K562 (cell line): ENCODE results near the gene TRIM71. TPM values are rescaled to one million over a fixed set of nuclear protein-coding genes. Genes with fewer than 3 reads are reported as not detected.

Experiments used
- ATAC-seq: fragments of 200-7000 bp; cut with Tn5 transposase; 3 replicates; pipeline ENCODE4 v1.9.1; 2020; ENCODE audit warnings: moderate library complexity
- BruUV-seq: library from RNA; stranded (reverse); fragments of 400-500 nt; replicated peaks from 2 replicates; lab custom pipeline; 2021; lab: Mats Ljungman, UMichigan
- CTCF ChIA-PET: fragments of 300-600 bp; formaldehyde crosslinking; extraction: SDS; loops from one replicate; lab custom pipeline; 2021; ENCODE audit warnings: low intra/inter-chr PET ratio; lab: Yijun Ruan, JAX
- POLR2A ChIA-PET: fragments of 300-600, 350-650 bp; sonication (Branson Sonifier 250); formaldehyde crosslinking; extraction: SDS; loops from one replicate; lab custom pipeline; 2021; ENCODE audit warnings: antibody characterized with exemption, inconsistent platforms; lab: Yijun Ruan, JAX
- DNase-seq, 4 experiments: peaks; one replicate each; pipeline versions ENCODE4 v3.0.0 to v3.0.0-alpha.2; 2011 to 2018; ENCODE audit warnings: low spot score in 3 of 4, mixed read lengths in 3 of 4; ENCODE audit errors: extremely low read depth in 1 of 4
- FAIRE-seq: peaks from 2 replicates; lab custom pipeline; 2011; peaks lifted over from hg19 to GRCh38; lab: Jason Lieb, UNC
- H2AFZ ChIP-seq: 2 replicates; pipeline ENCODE4 v1.6.0; 2011; ENCODE audit warnings: low read depth, low read length, control low read depth, inconsistent platforms
- H3K27ac ChIP-seq: fragments of 200-600 bp; 3 replicates; pipeline ENCODE4 v1.8.0; 2011; ENCODE audit warnings: low read depth, mild to moderate bottlenecking, control low read depth, inconsistent platforms, low read length, moderate library complexity, mixed read lengths; ENCODE audit errors: extremely low read depth
- H3K27me3 ChIP-seq, 2 experiments: fragments of 300-600 bp in 1 of 2; 2 replicates in 1 of 2; 3 replicates in 1 of 2; pipeline versions ENCODE4 v1.6.0 to v1.8.0; 2011; ENCODE audit warnings: inconsistent platforms in 2 of 2, low read length in 2 of 2, mild to moderate bottlenecking in 1 of 2, mixed read lengths in 1 of 2, moderate library complexity in 1 of 2; ENCODE audit not compliant: control insufficient read depth in 2 of 2, insufficient read depth in 2 of 2
- H3K36me3 ChIP-seq: fragments of 300-600 bp; 3 replicates; pipeline ENCODE4 v1.8.0; 2011; ENCODE audit warnings: mild to moderate bottlenecking, low read length, inconsistent platforms; ENCODE audit not compliant: control insufficient read depth, insufficient read depth
- H3K4me1 ChIP-seq, 2 experiments: fragments of 200-600 bp in 1 of 2; replicated peaks in 1 of 2; 2 replicates in 1 of 2; 3 replicates in 1 of 2; pipeline versions ENCODE4 v1.5.1 to v1.8.0; 2011; ENCODE audit warnings: inconsistent platforms in 2 of 2, low read length in 2 of 2, mild to moderate bottlenecking in 1 of 2, mixed read lengths in 1 of 2, moderate library complexity in 1 of 2; ENCODE audit not compliant: control insufficient read depth in 2 of 2, insufficient read depth in 2 of 2
- H3K4me2 ChIP-seq: 2 replicates; pipeline ENCODE4 v1.6.1; 2011; ENCODE audit warnings: low read length, control low read depth, inconsistent platforms, mixed read lengths; ENCODE audit not compliant: insufficient read depth
- H3K4me3 ChIP-seq: fragments of 200-600 bp; sonication (generic), shearing (Covaris generic); 2 replicates; pipeline ENCODE4 v1.5.1; 2016; ENCODE audit warnings: control low read depth, inconsistent platforms
- H3K79me2 ChIP-seq: fragments of 200-600 bp; 3 replicates; pipeline ENCODE4 v1.8.0; 2011; ENCODE audit warnings: low read length, inconsistent platforms; ENCODE audit not compliant: control insufficient read depth, insufficient read depth
- H3K9ac ChIP-seq, 2 experiments: 2 replicates each; pipeline versions ENCODE4 v1.6.0 to v1.6.1; 2011; ENCODE audit warnings: low read depth in 2 of 2, low read length in 2 of 2, control low read depth in 1 of 2, inconsistent platforms in 1 of 2, mild to moderate bottlenecking in 1 of 2, mixed read lengths in 1 of 2; ENCODE audit not compliant: insufficient read depth in 1 of 2
- H3K9me1 ChIP-seq: one replicate; pipeline ENCODE4 v1.6.0; 2011; ENCODE audit warnings: inconsistent platforms, mild to moderate bottlenecking, low read length, moderate library complexity; ENCODE audit not compliant: control insufficient read depth, insufficient read depth
- H3K9me3 ChIP-seq: replicated peaks from 2 replicates; pipeline ENCODE4 v1.5.1; 2011; ENCODE audit warnings: low read depth, low read length, inconsistent platforms; ENCODE audit not compliant: control insufficient read depth, insufficient read depth
- H4K20me1 ChIP-seq: replicated peaks from 2 replicates; pipeline ENCODE4 v1.6.1; 2011; ENCODE audit warnings: low read length, inconsistent platforms, mixed read lengths; ENCODE audit not compliant: control insufficient read depth, insufficient read depth
- ESRRA ChIP-seq: fragments of 450-650 bp; IDR thresholded peaks from 2 replicates; pipeline ENCODE4 v1.6.1; 2014; ENCODE audit warnings: low read depth, mild to moderate bottlenecking, moderate library complexity, borderline replicate concordance
- HLTF ChIP-seq: fragments of 450-650 bp; IDR thresholded peaks from 2 replicates; pipeline ENCODE4 v1.6.1; 2016
- HNRNPLL ChIP-seq: fragments of 200-400 bp; formaldehyde crosslinking; IDR thresholded peaks from 2 replicates; pipeline ENCODE4 v1.6.1; 2017; ENCODE audit warnings: low read length, low read depth, mild to moderate bottlenecking; ENCODE audit not compliant: poor library complexity, severe bottlenecking
- ZKSCAN8 ChIP-seq: fragments of 200-800 bp; sonication (Bioruptor generic); IDR thresholded peaks from 2 replicates; pipeline ENCODE4 v1.6.1; 2016; ENCODE audit warnings: missing genetic modification characterization, missing compliant biosample characterization
- ZNF140 ChIP-seq: fragments of 250-450 bp; sonication (Bioruptor Pico); IDR thresholded peaks from 2 replicates; pipeline ENCODE4 v1.8.0; 2021; ENCODE audit warnings: moderate library complexity, mild to moderate bottlenecking, inconsistent platforms
- WGBS: fragments of 100-300 bp; shearing (Covaris generic); methylation state at CpG from one replicate; pipeline ENCODE4 v1.1.6; 2016; ENCODE audit warnings: low coverage, mixed read lengths; ENCODE audit not compliant: insufficient coverage; ENCODE audit errors: missing lambda C conversion rate; 5-methylcytosine and 5-hydroxymethylcytosine counted together
- in situ Hi-C: fragments of 300-500 bp; cut with MboI; formaldehyde crosslinking; loops from 4 replicates; pipeline ENCODE4 v1.15.0; 2018; ENCODE audit warnings: inconsistent platforms, mixed read lengths
- intact Hi-C: fragments of 100-400 bp; cut with micrococcal nuclease; formaldehyde crosslinking; loops from 2 replicates; pipeline ENCODE4 v1.14.2; 2022
- polyA plus RNA-seq, 8 experiments: library from polyadenylated mRNA; depleted of rRNA in 4 of 8; stranded (reverse) in 5 of 8; unstranded in 3 of 8; fragments of >200 nt; fragmentation: Nextera tagmentation in 2 of 8; fragmentation: Illumina TruSeq in 1 of 8; extraction: Ambion mirVana in 2 of 8; extraction: Trizol in 1 of 8; gene quantifications; 2 replicates each; pipeline versions ENCODE4 v1.2.1 to v1.2.3, GENCODE V29; 2011 to 2014; ENCODE audit warnings: inconsistent platforms in 1 of 8, missing spikeins in 1 of 8
- total RNA-seq, 7 experiments: library from RNA; depleted of rRNA in 6 of 7; stranded (reverse); fragments of >200 nt in 6 of 7; fragmentation: Illumina TruSeq in 2 of 7; extraction: Trizol in 2 of 7; gene quantifications; 2 replicates each; pipeline versions ENCODE4 v1.2.1 to v1.2.3, GENCODE V29; 2011 to 2021; ENCODE audit warnings: low replicate concordance in 1 of 7
- TF ChIP-seq, protein P1 (sequence below): sonication (generic); formaldehyde crosslinking; IDR thresholded peaks from 2 replicates; pipeline ENCODE4 v1.8.0; 2022; ENCODE audit warnings: missing genetic modification reagents, mild to moderate bottlenecking, moderate library complexity, borderline replicate concordance

Gene TRIM71
- total and polyA plus RNA-seq, 9 of the 15 experiments (the other 6 are each of a cell fraction or from before 2014, with no cell fraction given) = 0.04 to 0.11 TPM; not detected in 7

GRCh38 chr3:32867954-32868353, 50.2 kb downstream of the TRIM71 start:
- POLR2A ChIA-PET = no interaction called here
- FAIRE-seq = no peak
- no peak for TF ChIP-seq HLTF
- no peak for TF ChIP-seq ZNF140
- no peak for TF ChIP-seq ZKSCAN8 (CRISPR knock-in tag)
- TF ChIP-seq, protein P1, sequence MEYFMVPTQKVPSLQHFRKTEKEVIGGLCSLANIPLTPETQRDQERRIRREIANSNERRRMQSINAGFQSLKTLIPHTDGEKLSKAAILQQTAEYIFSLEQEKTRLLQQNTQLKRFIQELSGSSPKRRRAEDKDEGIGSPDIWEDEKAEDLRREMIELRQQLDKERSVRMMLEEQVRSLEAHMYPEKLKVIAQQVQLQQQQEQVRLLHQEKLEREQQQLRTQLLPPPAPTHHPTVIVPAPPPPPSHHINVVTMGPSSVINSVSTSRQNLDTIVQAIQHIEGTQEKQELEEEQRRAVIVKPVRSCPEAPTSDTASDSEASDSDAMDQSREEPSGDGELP (CRISPR knock-in tag) = no peak
- TF ChIP-seq HNRNPLL = no peak
- no peak for TF ChIP-seq ESRRA

More at GRCh38 chr3:32867954-32868353, 50.2 kb downstream of the TRIM71 start:
- BruUV-seq = no TSS peak
- 5% methylated on average over 5 of the region's 5 CpGs for WGBS
- DNase-seq (no peak), ATAC-seq (no peak)
- Histone ChIP-seq H3K9me3 (no peaks in the 10 kb centered on the region), H3K27ac (no peak overlapping the region), H3K36me3 (no peaks in the 10 kb centered on the region), H3K79me2 (no peaks in the 10 kb centered on the region), H3K4me2 (no peak overlapping the region), H3K9me1 (no peaks in the 10 kb centered on the region), H2AFZ (no peak overlapping the region), H4K20me1 (no peaks in the 10 kb centered on the region), H3K4me1 (no peaks in the 10 kb centered on the region), H3K27me3 (peaks cover 26 to 41% of the 10 kb centered on the region in 2 experiments), H3K9ac (no peak overlapping the region), H3K4me3 (no peak overlapping the region)
- in situ Hi-C loops (no loop called here), intact Hi-C loops (no loop called here)
- CTCF ChIA-PET = no interaction called here
